ENCODE data around the gene PLA2G2A.

- no peak for TF ChIP-seq EZH2 (IDR thresholded peaks at IDR 0.05; ENCODE audit: low read length)
- TF ChIP-seq CTCF (optimal IDR thresholded peaks at IDR 0.05 in 1 of 3, IDR thresholded peaks at IDR 0.05 in 1 of 3, conservative IDR thresholded peaks at IDR 0.05 in 1 of 3; ENCODE audit: extremely low read depth in 1 of 3, insufficient read depth in 2 of 3, low read length in 3 of 3): no peak
Measured at GRCh38 chr1:19981507-19982312, 2.3 kb upstream of the PLA2G2A start.
